SU-DHL-6 (cell line): Measurements from ENCODE around the gene ASB12.

Experiments used
- H2AFZ ChIP-seq: fragments of 200-600 bp; sonication (generic); 2 replicates; pipeline ENCODE4 v1.6.1; 2014; ENCODE audit warnings: low read depth, mild to moderate bottlenecking, moderate library complexity, mixed read lengths, antibody characterized with exemption, low read length; ENCODE audit not compliant: severe bottlenecking
- H3F3A ChIP-seq: fragments of 200-600 bp; shearing (Covaris generic); 2 replicates; pipeline ENCODE4 v1.6.0; 2016; ENCODE audit warnings: antibody characterized with exemption, mild to moderate bottlenecking; ENCODE audit not compliant: insufficient read depth
- H3K27ac ChIP-seq: fragments of 200-600 bp; sonication (generic); 2 replicates; pipeline ENCODE4 v1.5.1; 2016; ENCODE audit warnings: low read depth, mild to moderate bottlenecking, low read length, moderate library complexity, mixed read lengths
- H3K27me3 ChIP-seq: fragments of 200-600 bp; sonication (generic), shearing (Covaris generic); 2 replicates; pipeline ENCODE4 v1.6.0; 2014; ENCODE audit warnings: mild to moderate bottlenecking, low read length
- H3K36me3 ChIP-seq: fragments of 200-600 bp; sonication (generic); 2 replicates; pipeline ENCODE4 v1.6.1; 2014; ENCODE audit warnings: mild to moderate bottlenecking, low read length, mixed read lengths
- H3K4me2 ChIP-seq: fragments of 300-600, 200-600 bp; shearing (Covaris generic), sonication (generic); 2 replicates; pipeline ENCODE4 v1.6.0; 2014; ENCODE audit warnings: low read length, low read depth, mild to moderate bottlenecking; ENCODE audit not compliant: poor library complexity, severe bottlenecking
- H3K4me3 ChIP-seq: fragments of 200-600 bp; sonication (generic); 2 replicates; pipeline ENCODE4 v1.5.1; 2014; ENCODE audit warnings: antibody characterized with exemption, low read length, mild to moderate bottlenecking, mixed read lengths; ENCODE audit not compliant: insufficient read depth, poor library complexity, severe bottlenecking
- H3K79me2 ChIP-seq: fragments of 200-600 bp; sonication (generic); 2 replicates; pipeline ENCODE4 v1.6.1; 2014; ENCODE audit warnings: mild to moderate bottlenecking, low read length, moderate library complexity; ENCODE audit not compliant: insufficient read depth
- H3K9ac ChIP-seq: fragments of 200-600 bp; sonication (generic); 2 replicates; pipeline ENCODE4 v1.7.0; 2014; ENCODE audit warnings: mild to moderate bottlenecking, low read length
- H3K9me2 ChIP-seq: fragments of 200-600 bp; sonication (generic); replicated peaks from 2 replicates; pipeline ENCODE4 v1.6.1; 2014; ENCODE audit warnings: low read length; ENCODE audit not compliant: insufficient read depth
- H3K9me3 ChIP-seq: fragments of 200-600 bp; sonication (generic); 2 replicates; pipeline ENCODE4 v1.6.1; 2014; ENCODE audit warnings: low read length, mixed read lengths; ENCODE audit not compliant: insufficient read depth
- H4K20me1 ChIP-seq: fragments of 200-600 bp; sonication (generic); 2 replicates; pipeline ENCODE4 v1.6.1; 2014; ENCODE audit warnings: low read depth, mild to moderate bottlenecking, antibody characterized with exemption, low read length, moderate library complexity, mixed read lengths
- CTCF ChIP-seq: fragments of 200-600 bp; sonication (generic); IDR thresholded peaks from one replicate; pipeline ENCODE4 v1.5.1; 2017; ENCODE audit warnings: antibody characterized with exemption, mild to moderate bottlenecking, low read length, moderate library complexity; ENCODE audit not compliant: insufficient read depth, poor library complexity, severe bottlenecking
- EZH2phosphoT487 ChIP-seq: fragments of 200-600 bp; sonication (generic), shearing (Covaris generic); conservative IDR thresholded peaks from 2 replicates; pipeline ENCODE4 v1.6.1; 2018; ENCODE audit warnings: mild to moderate bottlenecking, antibody characterized with exemption, low read length, moderate library complexity, mixed read lengths

ASB12 gene

GRCh38 chrX:64176876-64177275 lies 53.5 kb downstream of the ASB12 start:
- Histone ChIP-seq H3K79me2 (no peaks in the 10 kb centered on the region), H3F3A (no peaks in the 10 kb centered on the region), H3K4me2 (no peak overlapping the region), H3K9ac (no peak overlapping the region), H3K36me3 (no peaks in the 10 kb centered on the region), H4K20me1 (no peaks in the 10 kb centered on the region), H3K27me3 (no peaks in the 10 kb centered on the region), H3K4me3 (no peak overlapping the region), H3K9me2 (no peaks in the 10 kb centered on the region), H3K27ac (no peak overlapping the region), H3K9me3 (no peaks in the 10 kb centered on the region), H2AFZ (no peak overlapping the region)
- TF ChIP-seq CTCF (no peak), EZH2phosphoT487 (no peak)
